ENCODE results near the gene GTSF1L.
A peak's percentile ranks its signal among the peaks of the same experiment; 100 is the strongest.

GTSF1L gene

DNA sequence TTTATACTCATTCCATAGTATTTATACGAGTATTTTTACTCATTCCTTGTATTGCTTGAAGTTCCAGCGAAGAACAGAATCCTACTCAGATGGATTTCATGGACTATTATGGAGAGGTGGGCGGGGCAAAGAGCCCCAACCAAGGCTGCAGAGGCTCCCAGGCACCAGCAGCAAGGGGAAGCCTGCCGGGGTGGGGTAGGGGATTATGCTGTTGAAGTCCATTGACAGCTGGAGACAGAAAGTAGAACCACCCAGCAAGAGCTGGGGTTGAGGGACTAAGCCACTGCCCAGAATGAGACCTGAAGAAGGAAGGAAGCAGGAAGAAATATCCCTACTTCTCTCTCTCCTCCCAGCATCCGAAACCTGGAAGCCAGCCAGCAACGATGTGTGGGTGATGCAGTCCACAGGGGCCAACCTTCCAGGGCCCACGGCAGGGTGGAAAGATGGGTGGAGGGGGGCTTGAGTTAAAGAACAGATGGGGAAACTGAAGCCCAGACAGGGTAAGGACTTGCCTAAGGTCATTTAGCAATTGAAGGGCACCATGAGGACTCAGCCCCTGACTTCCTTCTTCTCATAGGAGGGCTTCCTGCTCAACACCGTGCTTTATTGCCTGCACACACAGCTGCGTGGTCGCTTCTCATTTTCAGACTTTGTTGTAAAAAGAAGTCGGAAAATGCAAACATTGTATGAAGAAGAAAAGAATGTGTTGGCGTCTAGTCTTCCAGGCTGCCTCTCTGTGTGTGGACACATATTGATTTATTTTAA is 18.3 kb upstream of the GTSF1L start:
- no peak for DNase-seq (ENCODE audit: low read depth)

DNA sequence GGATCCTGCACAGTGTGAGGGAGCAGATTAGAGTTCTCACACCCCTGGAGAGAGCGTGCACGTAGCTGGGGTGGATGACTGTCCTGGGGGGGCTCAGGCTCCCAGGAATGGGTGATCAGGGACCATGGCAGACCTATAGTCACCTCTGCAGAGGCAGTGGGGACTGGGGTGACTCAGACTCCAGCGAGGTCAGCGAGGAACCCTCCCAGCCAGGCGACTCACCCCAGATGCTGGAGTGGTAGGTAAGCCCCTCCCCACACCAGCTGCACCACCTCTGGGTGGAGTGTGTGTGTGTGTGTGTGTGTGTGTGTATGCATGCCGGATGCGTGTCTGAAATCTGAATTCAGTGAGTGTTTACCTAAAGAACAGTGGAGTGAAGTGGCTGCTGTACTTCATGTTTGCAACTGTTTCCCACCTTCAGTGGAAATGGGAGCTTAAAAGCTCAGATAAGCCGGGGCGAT is 17.4 kb upstream of the GTSF1L start:
- no peak for DNase-seq (ENCODE audit: low read depth)

GRCh38 chr20:43740642-43741041 is 13.8 kb upstream of the GTSF1L start:
- DNase-seq (ENCODE audit: low read depth): no peak

DNA sequence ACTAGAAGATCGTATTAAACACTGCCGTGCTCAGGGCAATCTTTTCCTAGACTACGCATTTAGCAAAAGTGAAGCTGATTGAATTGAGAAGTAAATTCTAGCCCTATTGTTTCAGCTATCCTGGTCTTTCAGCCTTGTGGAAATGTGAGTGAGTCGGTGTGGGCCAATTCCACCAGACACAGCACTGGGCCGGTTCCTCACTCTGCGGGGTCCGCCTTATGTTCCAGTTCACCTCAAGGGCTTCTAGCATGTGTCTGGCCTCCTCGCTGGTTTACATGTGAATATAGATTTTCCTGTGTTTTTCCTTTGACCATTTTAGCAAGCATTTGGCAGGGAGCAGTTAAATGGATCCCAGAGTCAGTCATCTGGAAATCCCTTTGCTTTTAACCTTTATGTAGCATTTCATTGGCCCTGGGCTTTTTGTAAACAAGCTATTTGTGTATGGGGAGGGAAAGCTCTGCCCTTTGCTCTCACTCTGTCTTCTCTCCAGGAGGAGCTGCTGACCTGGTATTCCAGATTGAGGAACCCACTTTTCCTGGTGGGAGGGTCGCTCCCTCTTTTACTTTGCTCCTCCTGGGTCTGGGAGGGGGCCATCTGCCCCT is 12.4 kb upstream of the GTSF1L start:
- no peak for DNase-seq (ENCODE audit: low read depth)

DNA sequence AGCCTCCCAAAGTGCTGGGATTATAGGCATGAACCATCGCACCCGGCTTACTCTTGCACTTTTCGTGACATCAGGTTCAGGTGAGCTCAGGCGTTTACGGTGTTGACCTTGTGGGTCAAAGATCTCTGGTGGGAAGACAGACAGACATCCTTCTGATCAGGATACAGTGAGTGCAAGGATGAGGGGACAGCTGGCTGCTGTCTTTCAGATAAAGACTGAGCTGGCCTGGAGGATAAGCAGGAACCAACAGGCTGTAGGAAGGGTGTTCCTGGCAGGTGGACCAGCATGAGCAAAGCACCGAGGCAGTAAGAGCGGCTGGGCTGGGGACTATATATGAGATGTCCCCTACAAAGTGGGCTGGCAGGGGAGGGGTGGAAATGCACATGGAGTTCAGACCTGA is 11.1 kb upstream of the GTSF1L start:
- no peak for DNase-seq (ENCODE audit: low read depth)

- DNase-seq (ENCODE audit: low read depth): no peak
Observed at GRCh38 chr20:43736588-43737158, 9.9 kb upstream of the GTSF1L start.

- DNase-seq (ENCODE audit: low read depth): no peak
Observed at GRCh38 chr20:43731927-43732326, 5.1 kb upstream of the GTSF1L start.

DNA sequence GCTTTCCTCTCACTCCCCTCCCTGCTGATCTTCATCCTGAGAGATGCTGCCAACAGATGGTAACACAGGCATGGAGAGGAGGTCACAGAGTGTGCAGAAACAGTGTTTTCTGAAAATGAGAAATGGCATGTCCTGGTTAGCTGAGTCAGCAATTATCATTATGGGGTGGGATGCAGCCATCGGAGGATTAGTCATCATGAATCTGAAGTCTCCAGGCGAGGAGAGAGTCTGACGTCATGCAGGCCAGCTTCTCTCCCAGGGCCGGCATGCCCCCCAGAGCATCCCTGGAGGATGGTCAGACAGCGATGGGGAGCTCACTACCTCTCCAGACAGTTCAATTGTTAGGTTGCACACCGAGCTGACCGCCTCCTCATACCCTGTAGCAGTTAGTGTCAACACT is 4.7 kb upstream of the GTSF1L start:
- no peak for DNase-seq (ENCODE audit: low read depth)

GRCh38 chr20:43728686-43729255 is 2.0 kb upstream of the GTSF1L start:
- DNase-seq (ENCODE audit: low read depth): no peak

DNA sequence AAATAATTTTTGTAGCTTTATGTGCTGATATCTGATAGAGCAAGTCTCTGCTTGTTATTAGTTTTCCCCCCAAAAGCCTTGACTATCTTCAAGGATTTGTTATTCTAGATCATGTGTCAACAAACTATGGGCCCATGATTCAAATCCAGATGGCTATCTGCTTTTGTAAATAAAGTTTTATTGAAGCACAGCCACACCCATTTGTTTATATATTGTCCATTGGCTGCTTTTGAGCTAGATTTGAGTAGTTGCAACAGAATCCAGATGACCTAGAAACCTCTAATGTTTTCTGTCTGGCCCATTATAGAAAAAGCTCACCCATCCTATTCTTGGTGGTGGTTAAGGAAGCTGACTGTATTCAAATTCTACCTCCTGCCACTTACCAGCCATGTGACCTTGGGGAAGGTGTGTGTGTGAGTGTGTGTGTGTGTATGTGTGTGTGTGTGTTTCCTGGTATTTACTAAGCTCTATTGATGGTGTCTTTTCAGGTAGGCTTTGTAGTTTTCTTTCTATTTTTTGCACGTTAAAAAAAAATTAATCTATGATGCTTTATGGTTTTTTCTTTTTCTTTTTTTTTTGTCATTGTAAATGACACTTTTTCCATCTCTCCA is 1.3 kb upstream of the GTSF1L start:
- DNase-seq (ENCODE audit: low read depth): no peak

DNA sequence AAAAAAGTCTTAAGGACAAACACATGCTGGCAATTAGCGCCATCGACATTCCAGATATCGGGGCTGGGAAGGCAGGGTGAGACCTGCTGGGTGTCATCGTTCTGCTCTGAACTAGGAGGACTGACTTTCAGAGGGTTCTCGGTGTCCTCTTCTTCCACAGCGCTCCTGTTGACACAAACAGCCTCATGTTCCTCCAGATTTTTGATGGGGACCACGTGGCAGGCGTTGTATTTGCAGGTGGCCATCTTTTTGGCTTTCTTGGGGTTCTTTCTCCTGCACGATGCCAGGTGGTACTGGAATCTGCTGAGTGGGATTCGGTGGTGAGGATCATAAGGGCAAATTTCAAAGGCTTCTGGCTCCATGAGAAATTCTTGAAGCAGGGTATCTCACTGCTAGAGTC is 469 bp downstream of the GTSF1L start:
- DNase-seq (ENCODE audit: low read depth): no peak

- no peak for DNase-seq (ENCODE audit: low read depth)
Observed at GRCh38 chr20:43725666-43726065, 1.1 kb downstream of the GTSF1L start.

DNA sequence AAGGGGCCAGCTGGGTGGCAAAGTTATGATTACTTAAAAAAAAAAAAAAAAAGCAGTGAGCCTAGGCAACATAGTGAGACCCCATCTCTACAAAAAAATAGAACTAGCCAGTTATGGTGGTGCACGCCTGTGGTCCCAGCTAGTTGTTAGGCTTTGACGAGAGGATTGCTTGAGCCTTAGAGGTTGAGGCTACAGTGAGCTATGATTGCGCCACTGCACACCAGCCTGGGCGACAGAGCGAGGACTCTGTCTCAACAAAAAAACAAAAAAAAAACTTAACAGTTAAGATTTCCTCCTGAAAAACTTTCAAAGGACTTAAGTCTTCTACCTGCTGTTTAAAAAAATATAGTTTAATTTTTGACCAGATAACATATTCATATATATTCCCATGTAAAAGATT is 2.4 kb downstream of the GTSF1L start:
- DNase-seq (ENCODE audit: low read depth): no peak

- no peak for DNase-seq (ENCODE audit: low read depth)
Observed at GRCh38 chr20:43723735-43724134, 3.1 kb downstream of the GTSF1L start.

DNA sequence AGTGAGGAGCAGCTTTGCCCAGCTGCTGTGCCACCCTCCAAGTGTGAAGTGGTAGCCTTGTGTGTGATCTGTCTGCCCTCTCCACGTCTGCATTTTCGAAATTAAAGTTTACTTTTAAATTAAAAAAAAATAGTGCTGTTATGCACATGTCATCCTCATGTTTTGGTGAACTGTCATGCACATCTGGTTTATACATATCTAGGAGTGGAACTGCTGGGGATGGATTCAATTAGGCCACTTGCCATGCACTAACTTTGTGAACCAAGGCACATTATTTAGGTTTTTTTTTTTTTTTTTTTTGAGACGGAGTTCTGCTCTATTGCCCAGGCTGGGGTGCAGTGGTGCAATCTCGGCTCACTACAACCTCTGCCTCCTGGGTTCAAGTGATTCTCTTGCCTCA is 3.6 kb downstream of the GTSF1L start:
- DNase-seq (ENCODE audit: low read depth): no peak

DNA sequence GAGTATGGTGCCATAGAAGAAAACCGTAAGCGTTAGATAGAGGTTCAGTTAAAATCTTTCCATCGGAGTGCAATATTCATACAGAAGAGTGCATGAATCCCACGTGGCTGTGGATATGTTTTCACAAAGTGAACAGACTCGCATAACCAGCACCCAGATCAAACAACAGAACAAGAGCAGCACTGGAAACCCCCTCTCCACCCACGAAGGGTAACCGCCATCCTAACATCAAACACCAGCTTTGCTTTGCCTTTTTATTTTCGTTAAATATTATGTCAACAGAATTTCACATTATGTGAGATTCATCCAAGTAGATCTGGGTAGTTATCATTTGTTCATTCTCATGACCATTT is 4.7 kb downstream of the GTSF1L start:
- DNase-seq (ENCODE audit: low read depth): peak; percentile 25

DNA sequence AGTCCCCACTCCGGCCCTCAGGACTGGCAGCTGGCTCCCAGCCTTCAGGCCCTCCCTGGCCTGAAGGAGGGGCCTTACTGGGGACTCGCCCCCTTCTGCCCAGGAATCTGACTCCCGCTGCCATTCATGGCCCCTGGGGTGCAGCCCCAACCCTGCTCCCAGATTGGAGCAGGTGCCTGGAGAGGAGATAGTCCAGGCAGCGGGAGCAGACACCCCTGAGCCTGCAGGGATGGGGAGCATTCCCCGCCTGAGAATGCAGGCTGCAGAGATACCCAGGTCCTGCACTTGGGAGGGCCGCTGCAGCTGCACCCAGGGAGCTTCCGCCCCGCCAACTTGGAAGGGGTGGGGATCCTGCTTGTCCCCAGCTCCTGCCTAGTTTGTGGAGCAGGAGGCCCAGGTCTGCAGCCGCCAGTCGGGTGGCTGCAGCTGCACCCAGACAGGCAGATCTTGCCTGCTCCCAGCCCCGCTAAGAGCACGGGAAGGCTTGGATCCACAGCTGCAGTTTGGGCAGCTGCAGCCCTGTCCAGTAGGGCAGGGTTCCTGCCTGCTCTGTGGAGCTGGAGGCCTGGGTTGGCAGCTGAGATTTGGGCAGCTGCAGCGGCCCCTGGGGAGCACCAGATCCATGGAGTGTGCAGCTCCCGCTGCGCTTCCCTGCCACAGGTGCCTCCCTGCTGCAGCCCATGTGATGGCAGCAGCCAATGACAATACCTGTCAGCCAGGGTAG is 5.2 kb downstream of the GTSF1L start:
- DNase-seq (ENCODE audit: low read depth): no peak

- DNase-seq (ENCODE audit: low read depth): no peak
Observed at GRCh38 chr20:43721097-43721428, 5.7 kb downstream of the GTSF1L start.

DNA sequence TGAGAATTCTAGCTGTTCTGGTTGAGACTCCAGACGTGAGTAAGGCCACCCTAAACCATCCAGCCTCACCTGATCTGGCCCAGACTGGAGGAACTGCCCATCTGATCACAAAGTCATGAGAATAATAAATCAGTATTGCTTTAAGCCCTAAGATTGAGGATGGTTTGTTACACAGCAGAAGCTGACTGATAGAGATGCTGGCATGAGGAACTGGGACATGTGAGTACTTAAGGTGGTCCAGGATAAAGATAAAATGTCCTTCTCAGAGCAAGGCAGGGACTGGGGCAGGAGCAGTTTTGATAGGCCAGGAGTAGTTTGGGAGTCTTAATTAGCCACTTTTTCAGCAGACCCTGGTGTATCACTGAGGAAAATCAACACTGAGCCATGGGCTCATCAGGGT is 6.8 kb downstream of the GTSF1L start:
- DNase-seq (ENCODE audit: low read depth): no peak

GRCh38 chr20:43717616-43717995 is 9.2 kb downstream of the GTSF1L start:
- DNase-seq (ENCODE audit: low read depth): no peak

DNA sequence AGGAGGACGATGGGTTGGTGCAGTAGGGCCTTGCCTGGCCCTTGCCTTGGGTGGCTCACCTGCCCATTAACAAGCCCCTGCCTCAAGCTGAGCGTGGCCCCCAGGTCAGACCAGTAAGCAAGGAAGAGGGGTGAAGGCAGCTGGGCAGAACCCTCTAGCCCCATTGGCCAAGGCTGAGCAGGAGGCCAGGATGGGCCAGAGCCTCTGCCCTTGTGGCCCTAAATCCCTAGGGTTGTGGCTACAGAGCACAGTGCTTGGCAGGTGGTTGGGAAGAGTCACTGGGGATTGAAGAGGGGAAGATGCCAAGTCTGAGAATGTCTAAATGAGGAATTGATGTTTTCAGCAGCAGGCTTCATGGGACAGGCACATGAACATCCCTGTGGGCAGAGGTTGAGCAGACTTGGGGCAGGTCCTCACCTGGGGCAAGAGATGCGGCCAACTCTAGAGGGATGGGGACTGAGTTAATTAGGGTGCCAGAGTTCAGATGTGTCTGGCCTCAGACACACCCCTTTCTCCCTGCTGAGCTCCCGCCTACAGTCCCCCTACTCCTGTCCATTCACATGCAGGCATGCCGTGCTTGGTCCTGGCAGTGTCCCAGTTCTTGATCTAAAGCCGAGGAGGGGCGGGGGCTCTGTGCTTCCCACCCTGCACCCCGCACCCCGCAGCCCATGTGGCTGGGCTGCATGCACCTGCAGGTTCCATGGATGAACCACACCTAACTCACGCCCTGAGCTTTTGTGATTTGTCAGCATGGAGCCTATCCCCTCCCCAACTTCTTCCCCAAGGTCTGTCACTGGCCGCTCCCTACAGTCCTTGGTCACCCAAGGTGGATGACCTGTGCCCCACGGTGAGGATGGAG is 9.8 kb downstream of the GTSF1L start:
- DNase-seq (ENCODE audit: low read depth): no peak
